Ishikawa (cell line): ENCODE results near the gene CLN3.

ENCODE experiments used
- CEBPB ChIP-seq: IDR thresholded peaks from 2 replicates; pipeline ENCODE4 v1.6.1; 2012
- EGR1 ChIP-seq: IDR thresholded peaks from 2 replicates; pipeline ENCODE4 v1.6.1; 2012
- EP300 ChIP-seq: IDR thresholded peaks from 2 replicates; pipeline ENCODE4 v1.6.1; 2012; ENCODE audit warnings: borderline replicate concordance
- FOXM1 ChIP-seq: IDR thresholded peaks from 2 replicates; pipeline ENCODE4 v1.6.1; 2012; ENCODE audit warnings: low read depth, borderline replicate concordance
- MAX ChIP-seq: IDR thresholded peaks from 2 replicates; pipeline ENCODE4 v1.6.1; 2012
- NFIC ChIP-seq: IDR thresholded peaks from 2 replicates; pipeline ENCODE4 v1.6.1; 2012
- RAD21 ChIP-seq: IDR thresholded peaks from 2 replicates; pipeline ENCODE4 v1.6.1; 2012; ENCODE audit warnings: low read depth
- TAF1 ChIP-seq: IDR thresholded peaks from 2 replicates; pipeline ENCODE4 v1.6.1; 2012; ENCODE audit warnings: low read depth, mild to moderate bottlenecking
- TEAD4 ChIP-seq: IDR thresholded peaks from 2 replicates; pipeline ENCODE4 v1.6.1; 2012
- YY1 ChIP-seq: IDR thresholded peaks from 2 replicates; pipeline ENCODE4 v1.6.1; 2012; ENCODE audit warnings: low read depth
- ZBTB7A ChIP-seq: IDR thresholded peaks from 2 replicates; pipeline ENCODE4 v1.6.1; 2012; ENCODE audit warnings: low read depth

- no peak for TF ChIP-seq EP300
- TF ChIP-seq TEAD4 = no peak
- no peak for TF ChIP-seq CEBPB
- no peak for TF ChIP-seq FOXM1
- TF ChIP-seq TAF1 = no peak
- no peak for TF ChIP-seq MAX
- no peak for TF ChIP-seq YY1
- TF ChIP-seq RAD21 = no peak
- TF ChIP-seq EGR1 = no peak
- no peak for TF ChIP-seq NFIC
- no peak for TF ChIP-seq ZBTB7A
Observed at GRCh38 chr16:28473714-28474265, 18.1 kb downstream of the CLN3 start.
